Posterior vena cava (tissue), 2 donors: ENCODE measurements around the gene PRICKLE4. TPM values are rescaled to one million over a fixed set of nuclear protein-coding genes. Genes with fewer than 3 reads are reported as not detected.
"Not testable (repeated sequence)": the region's sequence is repeated elsewhere in the genome, so short reads cannot be mapped to it uniquely, and the experiment has no call there.

Source experiments
- DNase-seq: peaks from one replicate; pipeline ENCODE4 v3.0.0-alpha.2; 2020; ENCODE audit warnings: low spot score
- intact Hi-C, 2 donors: fragments of 100-400 bp; cut with DNase I; formaldehyde crosslinking; loops; one replicate each; pipeline versions ENCODE4 v1.14.1 to v1.14.2; 2022 to 2023
- total RNA-seq, 2 donors: library from RNA; stranded (reverse); fragmentation: NEBNext Ultra II Directional; extraction: Animal tissue kit (Norgen Biotek cat#: 25700); gene quantifications; one replicate each; pipeline ENCODE4 v1.2.1, GENCODE V29; 2021
- donor health status: DM: yes; HTN: yes; CAD: no.
- donor health status: DM: yes; HTN: yes; CAD: no.

PRICKLE4 gene
- total RNA-seq, 2 donors from 2014 or later: 1.4 to 5.8 TPM

DNA sequence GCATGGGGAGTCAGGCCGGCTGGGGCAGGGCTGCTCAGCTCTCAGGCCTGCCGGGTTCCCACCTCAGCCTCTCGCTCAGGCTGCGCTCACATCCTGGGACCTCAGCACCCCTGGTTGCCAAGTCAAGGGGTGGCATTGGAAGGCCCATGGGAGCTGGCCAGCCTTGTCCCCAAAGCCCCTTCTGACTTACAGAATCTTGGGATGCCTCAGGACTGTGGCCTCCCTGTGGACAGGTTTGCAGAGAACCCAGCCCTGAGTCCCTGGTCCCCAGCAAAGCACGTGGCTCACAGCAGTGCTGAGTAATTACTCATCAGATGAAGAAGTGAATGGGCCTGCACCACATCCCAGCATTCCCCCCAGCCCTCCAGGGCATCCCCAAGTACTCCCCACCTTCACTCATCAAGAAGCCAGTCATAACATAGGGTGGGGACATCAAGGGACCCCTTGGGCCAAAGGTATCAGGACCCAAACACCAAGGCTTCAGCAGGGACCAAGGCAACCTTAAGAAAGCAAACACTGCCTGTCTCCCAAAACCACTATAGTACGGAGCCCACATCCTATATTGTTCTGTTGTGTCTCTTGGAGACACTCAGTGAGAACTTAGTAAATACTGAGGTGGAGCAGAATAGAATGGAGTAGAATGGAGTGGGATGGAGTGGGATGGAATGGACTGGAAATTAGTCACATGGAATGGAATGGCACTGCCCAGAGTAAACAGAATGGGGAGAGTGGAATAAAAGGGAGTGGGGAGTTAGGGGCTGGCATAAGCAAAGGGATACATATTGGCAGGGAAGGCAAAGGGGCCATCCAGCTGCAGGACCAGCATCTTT lies 37.0 kb upstream of the PRICKLE4 start:
- no peak for DNase-seq
- intact Hi-C loops: no loop called here

DNA sequence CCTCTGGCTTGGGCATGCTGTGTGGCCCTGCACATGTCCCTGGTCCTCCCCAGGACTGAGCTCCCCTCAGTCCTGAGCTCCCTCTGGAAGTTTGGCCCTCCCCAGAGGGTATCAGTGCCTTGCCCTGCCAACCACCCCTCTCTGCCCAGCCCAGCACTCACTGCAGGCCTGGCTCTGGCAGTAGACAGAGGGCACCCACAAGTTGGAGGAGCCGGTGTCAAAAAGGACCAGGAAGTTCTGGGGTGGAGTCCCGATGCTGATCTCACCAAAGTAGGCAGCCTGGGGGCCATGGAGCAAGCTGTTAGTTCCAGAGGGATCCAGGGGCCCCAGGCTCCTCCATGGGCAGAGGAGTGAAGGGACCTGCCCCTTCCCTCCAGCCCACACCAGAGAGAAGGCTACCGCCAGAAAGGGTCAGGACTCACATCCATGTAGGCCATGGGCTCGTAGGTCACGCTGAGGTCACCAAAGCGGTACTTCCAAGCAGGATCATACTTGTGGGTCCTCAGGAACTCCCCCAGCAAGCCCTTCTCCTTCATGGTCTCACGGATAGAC lies 36.3 kb upstream of the PRICKLE4 start:
- no peak for DNase-seq

DNA sequence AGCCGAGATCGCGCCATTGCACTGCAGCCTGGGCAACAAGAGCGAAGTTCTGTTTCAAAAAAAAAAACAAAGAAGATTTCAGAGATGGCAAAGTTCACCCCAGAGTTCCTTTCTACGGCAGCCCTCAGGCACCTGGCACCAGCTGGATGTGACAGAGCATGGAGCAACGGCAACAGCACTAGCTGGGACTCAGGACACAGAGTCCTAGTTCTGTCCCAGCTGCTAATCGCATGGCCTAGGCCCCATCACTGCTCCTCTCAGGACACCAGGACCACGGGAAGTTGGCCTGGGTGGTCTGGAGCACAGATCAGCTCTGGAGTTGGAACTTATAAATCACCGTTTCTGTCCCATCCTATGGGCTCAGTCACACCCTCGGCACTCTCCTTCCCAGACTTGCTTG lies 34.5 kb upstream of the PRICKLE4 start:
- intact Hi-C loops: no loop called here
- no peak for DNase-seq

More for the DNA sequence above, 36.3 kb upstream of the PRICKLE4 start:
- intact Hi-C loops: no loop called here

DNA sequence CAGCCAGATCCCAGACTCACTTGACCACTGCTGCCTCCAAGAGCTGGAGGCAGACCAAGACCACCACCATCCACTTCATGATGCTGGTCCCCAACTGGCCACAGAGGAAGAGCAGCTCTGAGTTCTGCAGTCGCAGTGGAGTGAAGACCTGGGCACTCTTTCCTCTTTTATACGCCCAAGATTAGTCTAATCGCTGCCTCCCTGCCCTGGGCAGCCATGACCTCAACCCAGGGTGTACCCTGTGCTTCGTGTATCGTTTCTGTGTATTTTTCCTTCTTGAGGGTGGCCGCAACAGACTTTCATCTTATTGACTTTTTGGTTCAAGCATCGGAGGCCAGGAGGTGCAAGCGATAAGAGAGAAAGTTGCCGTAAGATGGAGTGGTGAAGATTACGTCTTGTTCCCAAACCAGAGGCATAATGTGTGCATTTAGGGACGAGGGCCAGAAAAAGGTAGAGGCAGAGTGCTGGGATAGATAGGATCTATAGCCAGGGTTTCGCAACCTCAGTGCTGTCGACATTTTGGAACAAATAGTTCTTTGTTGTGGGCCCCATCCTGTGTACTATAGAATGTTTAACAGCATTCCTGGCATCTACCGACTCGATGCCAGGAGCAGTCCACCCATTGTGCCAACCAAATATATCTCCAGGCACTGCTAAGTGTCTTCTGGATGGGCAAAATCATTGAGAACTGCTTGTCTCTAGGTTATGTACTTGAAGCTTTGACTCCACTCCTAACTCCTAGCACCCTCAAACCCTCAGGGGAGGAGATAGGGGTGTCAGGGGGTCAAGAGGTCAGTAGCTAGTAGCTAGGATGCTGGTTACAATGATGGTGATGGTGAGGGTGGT lies 33.1 kb upstream of the PRICKLE4 start, which contains the start of gene PGC:
Gene PGC, minus strand, starts transcription at position 142 of the 846 bp plus-strand sequence. Its CDS starts 63 bp downstream, at position 79.
- DNase-seq: no peak
- intact Hi-C loops: no loop called here

DNA sequence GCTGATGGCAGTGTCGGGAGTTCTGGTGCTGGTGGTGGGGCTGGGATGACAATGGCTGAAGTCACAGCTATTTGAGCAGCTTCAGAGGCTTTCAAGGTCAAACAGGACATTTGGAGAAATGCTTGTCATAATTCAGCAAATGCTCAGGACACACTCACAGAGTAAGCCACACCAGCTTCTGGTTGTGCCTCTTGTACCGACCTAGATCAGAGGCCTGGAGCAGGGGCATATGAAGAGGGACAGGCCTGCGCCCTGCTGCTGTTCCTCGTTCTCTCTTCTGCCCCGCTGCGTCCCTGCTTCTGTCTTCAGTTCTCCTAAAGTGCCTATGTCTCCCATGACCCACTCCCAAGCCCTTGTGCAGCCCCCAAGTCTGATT lies 32.5 kb upstream of the PRICKLE4 start:
- intact Hi-C loops: no loop called here
- DNase-seq: no peak

DNA sequence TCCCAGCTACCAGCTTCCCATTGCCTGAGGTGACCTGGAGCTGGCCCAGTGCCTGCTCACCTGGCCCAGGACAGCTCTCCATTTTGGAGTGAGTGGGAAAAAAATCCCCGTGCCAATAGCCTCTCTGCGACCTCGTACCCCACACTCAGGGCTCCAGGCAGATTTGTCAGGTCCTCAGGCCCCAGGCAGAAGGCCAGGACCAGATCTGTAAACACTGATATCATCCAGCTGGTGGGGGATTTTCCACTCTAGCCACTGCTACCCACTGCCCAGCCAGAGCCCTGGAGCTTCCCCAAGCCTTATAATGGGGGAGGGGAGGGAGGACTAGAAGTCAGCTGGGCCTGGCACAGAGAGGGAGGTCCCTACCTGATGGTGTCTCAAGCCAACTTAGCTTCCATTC lies 32.0 kb upstream of the PRICKLE4 start:
- intact Hi-C loops: no loop called here
- DNase-seq: no peak

DNA sequence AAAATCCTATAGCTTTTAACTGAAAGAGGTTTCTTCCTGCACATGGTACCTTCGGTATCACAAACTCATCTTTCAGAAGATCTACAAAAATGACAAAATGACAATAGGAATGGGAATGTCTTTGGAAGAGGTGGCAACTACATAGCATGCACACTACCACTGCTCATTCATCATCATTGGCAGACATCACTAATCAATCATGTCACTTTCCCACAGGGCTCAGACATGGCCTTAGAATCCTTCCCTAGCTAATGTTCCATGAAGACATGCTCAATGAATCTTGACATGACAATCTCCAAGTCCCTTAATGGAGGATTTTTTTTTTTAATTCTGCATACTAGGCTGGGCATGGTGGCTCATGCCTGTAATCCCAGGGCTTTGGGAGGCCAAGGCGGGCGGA lies 30.2 kb upstream of the PRICKLE4 start:
- intact Hi-C loops: no loop called here
- DNase-seq: no peak

DNA sequence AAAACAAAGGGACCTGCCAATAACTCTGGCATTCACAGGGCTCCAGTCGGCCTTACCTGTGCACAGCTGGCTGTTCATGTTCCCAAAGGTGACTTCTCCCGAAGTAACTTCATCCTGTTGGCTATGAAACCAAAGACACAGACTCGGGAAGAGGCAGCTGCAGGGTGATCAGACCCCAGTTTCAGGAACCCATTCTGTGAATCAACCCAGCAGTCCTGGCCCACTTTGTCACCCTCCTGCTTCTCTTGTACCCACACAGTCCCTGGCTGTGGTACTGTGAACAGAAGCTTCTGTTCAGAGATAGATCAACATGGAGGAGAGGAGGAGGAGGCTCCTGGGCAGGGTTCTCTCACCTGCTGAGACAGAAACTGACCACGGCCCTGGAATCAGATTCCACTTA lies 24.7 kb upstream of the PRICKLE4 start:
- DNase-seq: no peak
- intact Hi-C loops: no loop called here

DNA sequence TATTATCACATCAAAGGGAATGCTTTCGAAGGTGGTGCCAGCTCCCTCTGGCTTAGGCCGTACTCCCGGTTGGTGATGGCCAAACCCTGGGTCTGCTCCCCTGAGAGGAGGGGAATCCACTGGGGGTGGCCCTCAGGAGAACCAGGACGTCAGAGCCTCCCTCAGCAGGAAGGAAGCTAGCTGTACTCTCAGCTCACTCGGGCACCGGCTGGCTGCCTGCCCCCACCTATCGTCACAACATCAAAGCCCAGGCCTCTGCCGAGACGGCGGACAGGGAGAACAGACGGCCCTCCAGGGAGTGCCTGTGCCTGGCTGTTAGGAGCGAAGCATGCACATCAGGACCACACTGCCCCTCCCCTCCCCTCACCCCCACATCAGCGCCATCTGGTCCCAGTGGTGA lies 24.2 kb upstream of the PRICKLE4 start:
- no peak for DNase-seq
- intact Hi-C loops: no loop called here

DNA sequence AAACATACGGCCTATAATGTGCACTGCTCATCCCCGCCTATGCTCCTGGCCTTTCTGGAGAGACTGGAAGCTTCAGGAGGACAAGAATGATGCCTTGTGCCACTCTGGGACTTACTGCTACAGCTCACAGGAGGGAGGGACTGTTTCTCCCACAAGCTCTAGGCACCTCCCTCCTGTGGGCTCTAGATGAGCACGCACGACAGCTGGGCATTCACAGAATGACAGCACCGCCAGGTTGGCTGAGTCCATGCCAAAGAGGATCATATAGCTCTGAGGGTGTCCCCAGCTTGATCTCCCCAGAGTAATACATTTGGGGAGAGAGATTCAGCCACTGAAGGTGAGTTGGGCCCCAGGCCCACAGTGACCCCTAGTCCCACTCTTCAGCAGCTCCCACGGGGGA lies 23.3 kb upstream of the PRICKLE4 start:
- no peak for DNase-seq
- intact Hi-C loops: no loop called here

DNA sequence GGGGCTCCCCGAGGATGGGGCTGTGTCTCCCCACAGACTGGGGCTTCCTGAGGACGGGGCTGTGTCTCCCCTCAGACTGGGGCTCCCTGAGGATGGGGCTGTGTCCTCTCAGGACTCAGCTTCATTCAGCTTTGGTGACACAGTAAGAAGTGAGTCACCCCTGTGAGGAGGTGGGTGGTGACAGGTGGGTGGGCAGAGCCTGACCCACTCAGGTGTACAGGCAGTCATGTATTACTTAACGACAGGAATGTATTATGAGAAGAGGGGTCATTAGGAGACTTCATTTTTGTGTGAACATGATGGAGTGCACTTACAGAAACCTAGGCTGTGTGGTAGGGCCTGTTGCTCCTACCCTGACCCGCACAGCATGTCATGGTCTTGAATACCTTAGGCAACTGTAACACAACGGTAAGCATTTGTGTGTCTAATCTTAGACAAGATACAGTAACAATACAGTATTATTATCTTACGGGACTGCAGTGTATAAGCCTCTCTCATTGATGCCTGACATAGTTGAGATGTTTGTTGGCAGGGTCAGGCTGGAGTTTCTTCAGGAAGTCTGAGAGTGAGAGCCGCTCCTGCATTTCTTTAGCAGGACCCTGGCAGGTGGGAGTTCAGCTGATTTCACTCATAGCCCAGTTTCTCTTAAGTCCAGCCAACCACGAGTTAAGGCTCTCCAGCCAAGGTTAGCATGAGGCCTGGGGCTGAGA lies 22.5 kb upstream of the PRICKLE4 start:
- intact Hi-C loops: no loop called here
- DNase-seq: no peak

DNA sequence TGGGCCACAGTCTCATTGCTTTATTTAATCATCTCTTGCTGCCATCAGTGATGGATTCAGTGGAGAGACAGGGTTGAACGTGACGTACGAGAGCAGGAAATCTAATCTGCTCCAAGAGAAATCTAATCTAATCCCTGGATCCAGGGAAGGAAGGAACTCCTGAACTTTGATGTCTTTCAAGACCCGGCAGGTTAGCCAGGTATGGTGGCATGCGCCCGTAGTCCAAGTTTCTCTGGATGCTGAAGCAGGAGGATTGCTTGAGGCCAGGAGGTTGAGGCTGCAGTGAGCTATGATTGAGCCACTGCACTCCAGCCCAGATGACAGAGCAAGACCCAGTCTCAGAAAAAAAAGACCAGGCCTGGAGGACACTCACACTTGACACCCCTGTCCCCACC lies 21.9 kb upstream of the PRICKLE4 start:
- no peak for DNase-seq
- intact Hi-C loops: no loop called here

DNA sequence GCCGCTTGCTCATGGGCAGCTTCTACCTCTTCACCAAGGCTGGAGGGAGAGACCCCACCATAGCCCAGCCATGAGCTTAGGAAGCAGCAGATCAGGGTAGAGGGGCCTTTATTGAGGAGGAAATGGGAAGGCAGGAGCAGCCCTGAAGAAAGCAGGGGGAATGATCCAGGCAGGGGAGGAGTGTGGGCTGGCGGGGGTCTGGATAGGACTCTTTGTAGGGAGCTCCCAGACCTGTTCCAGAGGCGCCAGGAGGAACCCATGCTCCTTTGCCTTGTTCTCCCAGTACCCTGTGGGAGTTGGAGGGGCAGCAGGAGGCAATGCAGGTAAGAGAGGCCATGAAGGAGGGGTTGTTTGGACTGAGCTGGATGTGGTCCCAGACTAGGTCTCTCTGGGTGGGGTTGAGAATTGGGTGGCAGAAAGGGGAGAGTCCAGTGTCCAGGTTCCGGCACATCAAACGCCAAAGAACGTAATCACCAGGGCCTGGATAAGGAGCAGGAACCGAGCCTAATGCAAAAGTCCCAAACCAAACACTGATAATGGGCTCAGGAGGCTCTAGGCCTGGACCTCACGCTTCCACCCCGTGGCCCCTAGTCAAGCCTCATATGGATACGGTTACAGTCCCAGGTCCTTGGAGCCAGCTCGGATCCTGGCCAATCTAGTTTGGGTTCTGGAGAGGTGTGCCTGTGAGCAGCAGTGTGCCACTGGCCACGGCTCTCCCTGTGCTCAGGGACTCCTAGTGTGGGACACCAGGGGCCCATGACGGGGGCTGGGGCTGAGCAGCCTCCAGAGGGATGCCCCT lies 21.3 kb upstream of the PRICKLE4 start:
- intact Hi-C loops: no loop called here
- no peak for DNase-seq

DNA sequence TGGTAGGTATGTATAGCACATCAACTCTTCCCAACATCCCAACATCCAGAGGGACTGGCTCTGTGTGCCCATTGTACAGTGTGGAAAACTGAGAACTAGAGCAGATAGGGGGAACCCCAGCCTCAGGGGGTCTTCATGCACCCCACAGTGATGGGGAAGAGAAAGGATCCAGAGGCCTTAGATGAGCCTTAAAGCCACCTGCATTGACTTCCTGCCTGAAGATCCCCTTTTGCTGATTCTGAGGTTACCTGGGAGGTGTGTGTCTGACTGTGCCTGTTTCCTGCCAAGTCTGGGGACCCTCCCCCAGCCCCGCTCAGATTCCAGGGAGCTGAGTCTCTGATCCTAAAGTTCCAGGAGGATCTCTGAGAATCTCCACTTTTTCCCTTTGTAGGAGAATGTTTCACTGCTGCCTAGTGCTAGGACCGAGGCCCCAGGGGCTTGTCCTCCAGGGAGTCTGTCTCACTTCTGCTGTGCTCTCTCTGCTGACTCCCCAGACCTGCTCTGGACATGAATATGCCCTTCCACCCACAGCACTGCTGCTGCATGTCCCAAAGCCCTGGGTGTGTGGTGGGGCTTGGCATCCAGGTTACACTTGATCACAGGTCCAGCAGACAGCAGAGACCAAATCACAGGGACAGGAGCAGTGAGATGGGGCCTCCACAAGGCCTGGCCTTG lies 20.5 kb upstream of the PRICKLE4 start:
- DNase-seq: no peak

DNA sequence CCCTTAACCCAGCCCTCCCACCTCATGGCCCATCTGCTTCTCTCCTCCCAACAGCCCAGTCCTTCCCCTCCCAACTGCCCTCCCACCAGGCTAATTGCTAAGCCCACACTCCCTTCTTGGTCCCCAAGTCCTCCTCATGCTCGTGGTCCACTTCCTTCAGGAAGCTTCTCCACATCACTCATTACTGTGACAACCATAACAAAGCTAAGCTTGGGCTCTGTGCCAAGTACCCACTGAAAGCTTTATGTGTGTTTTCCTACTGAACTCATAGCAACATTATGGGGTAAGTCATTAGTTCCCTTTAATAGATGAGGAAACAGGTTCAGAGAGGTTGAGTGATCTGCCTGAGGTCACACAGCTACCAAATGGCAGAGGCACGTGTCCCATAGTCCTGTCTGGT lies 17.1 kb upstream of the PRICKLE4 start:
- intact Hi-C loops: no loop called here
- DNase-seq: no peak

More for the DNA sequence above, 20.5 kb upstream of the PRICKLE4 start:
- intact Hi-C loops: no loop called here

DNA sequence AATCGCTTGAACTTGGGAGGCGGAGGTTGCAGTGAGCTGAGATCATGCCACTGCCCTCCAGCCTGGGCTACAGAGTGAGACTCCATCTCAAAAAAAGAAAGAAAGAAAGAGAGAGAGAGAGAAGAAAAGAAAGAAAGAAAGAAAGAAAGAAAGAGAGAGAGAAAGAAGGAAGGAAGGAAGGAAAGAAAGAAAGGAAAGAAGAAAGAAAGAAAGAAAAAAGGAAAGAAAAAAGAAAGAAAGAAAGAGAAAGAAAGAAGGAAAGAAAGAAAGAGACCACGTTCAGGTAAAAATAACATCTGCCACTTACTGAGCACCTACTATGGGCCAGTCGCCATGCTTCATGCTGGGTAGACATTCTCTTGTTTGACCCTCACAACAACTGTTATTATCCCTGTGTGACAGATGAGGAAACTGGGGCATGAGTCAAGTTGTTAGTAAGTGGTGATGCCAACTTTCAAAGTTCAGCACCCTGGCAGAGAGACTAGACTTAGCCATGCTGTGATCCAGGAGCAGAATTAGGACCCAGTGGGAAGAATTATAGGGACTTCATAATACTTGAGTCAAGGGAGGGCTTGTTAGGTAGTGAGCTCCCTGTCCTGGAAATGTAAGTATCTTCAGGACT lies 14.4 kb upstream of the PRICKLE4 start:
- DNase-seq, intact Hi-C loops: not testable (repeated sequence)

DNA sequence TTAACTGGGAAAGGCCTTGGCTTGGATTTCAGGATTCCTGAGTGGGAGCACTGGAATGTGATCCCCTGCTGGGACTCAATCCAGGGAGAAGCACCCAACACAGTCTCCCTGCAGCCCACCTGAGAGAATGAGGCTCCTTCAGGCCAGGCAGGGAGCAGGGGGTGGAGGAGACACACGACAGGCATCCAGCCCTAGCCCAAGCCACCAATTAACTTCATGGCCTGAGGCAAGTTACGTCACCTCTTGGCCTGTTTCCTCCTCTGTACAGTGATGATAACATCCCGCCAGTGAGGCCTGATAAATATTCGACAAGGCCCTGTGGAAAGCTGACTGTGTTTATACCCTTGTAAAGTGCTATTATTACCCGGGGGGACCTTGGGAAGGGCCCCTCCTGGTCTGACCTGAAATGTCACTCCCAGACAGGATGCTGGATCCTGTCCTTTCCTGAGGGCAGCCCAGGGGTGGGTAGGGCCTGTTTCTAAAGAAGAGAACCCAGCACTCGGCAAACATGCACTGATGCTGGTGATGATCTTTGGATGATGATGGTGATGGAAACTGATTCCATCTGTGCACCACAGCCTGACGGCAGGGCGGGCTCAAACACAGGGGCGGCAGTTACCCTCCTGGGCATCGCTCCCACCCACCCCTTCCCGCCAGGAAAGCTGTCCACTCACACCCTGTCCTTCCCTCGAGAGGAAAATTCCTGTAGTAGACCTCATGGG lies 13.3 kb upstream of the PRICKLE4 start:
- DNase-seq: peak; percentile 56
- intact Hi-C loops: no loop called here
